HUES48 (cell line): ENCODE results near the gene STARD8.

ENCODE experiments used
- H3K27ac ChIP-seq: one replicate; pipeline ENCODE4 v1.7.0; 2013; ENCODE audit warnings: low read depth, low read length, inconsistent platforms
- H3K27me3 ChIP-seq: 2 replicates; pipeline ENCODE4 v1.6.1; 2013; ENCODE audit warnings: mild to moderate bottlenecking, low read length; ENCODE audit not compliant: control insufficient read depth, insufficient read depth
- H3K36me3 ChIP-seq: 2 replicates; pipeline ENCODE4 v1.6.1; 2013; ENCODE audit warnings: low read length; ENCODE audit not compliant: control insufficient read depth, insufficient read depth
- H3K4me1 ChIP-seq: 2 replicates; pipeline ENCODE4 v1.6.1; 2013; ENCODE audit warnings: mild to moderate bottlenecking, low read length; ENCODE audit not compliant: control insufficient read depth, insufficient read depth
- H3K4me3 ChIP-seq: 2 replicates; pipeline ENCODE4 v1.5.1; 2013; ENCODE audit warnings: mild to moderate bottlenecking, low read depth, low read length
- H3K9ac ChIP-seq: 2 replicates; pipeline ENCODE4 v1.6.1; 2013; ENCODE audit warnings: mild to moderate bottlenecking, low read depth, low read length, moderate library complexity
- H3K9me3 ChIP-seq: 2 replicates; pipeline ENCODE4 v1.6.1; 2013; ENCODE audit warnings: low read length; ENCODE audit not compliant: control insufficient read depth, insufficient read depth

STARD8 gene

DNA sequence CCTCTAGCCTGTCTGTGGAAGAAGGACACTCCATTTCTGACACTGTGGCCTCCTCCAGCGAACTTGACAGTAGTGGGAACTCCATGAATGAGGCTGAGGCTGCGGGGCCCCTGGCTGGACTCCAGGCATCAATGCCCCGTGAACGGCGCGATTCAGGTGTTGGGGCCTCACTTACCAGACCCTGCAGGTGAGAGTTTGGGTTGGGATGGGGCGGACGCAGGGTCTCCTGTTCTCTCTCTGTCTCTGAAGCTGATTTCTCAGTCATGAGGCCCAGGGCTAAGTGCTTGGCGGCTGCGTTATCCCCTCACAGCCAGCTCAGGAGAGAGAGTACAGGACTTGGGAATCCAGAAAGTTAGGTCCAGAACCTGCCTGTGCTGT lies 71.0 kb downstream of the STARD8 start:
- H3K27me3 ChIP-seq, result no peaks in the 10 kb centered on the region
- no peak overlapping the region for H3K27ac ChIP-seq
- H3K4me1 ChIP-seq, result no peaks in the 10 kb centered on the region
- H3K36me3 ChIP-seq, result no peaks in the 10 kb centered on the region
- peaks cover 35% of the 10 kb centered on the region for H3K9me3 ChIP-seq
- H3K9ac ChIP-seq, result no peak overlapping the region
- H3K4me3 ChIP-seq, result no peak overlapping the region

DNA sequence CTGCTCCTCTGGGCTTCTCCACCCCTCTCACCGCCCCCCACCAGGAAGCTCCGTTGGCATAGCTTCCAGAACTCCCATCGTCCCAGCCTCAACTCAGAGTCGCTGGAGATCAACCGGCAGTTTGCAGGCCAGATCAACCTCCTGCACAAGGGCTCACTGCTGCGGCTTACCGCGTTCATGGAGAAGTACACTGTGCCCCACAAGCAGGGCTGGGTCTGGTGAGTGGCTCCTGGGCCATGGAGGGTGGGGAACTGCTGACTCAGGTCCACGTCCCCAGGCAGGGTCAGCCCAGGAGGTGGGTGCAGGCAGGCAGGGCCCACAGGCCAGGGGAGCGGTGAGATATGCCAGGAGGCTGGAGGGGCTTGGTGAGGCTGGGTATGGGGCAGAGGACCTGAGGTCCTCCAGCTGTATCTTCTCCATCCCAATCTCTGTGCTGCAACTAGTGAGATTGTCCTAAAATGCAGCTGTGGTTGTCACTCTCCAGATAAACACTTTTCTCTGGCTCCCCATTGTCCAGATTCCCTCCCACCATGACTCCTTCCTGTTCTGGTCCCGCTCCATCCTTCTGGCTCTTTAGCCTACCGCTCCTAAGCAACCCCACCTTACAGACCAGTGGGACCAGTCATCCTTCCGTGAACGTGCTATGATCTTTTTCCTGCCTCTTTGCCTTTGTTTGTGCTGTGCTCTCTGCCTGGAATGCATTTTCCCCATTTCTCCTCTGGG lies 71.9 kb downstream of the STARD8 start:
- Histone ChIP-seq H3K4me3 (no peak overlapping the region), H3K36me3 (no peaks in the 10 kb centered on the region), H3K27me3 (no peaks in the 10 kb centered on the region), H3K9ac (no peak overlapping the region), H3K4me1 (no peaks in the 10 kb centered on the region), H3K9me3 (peaks cover 32% of the 10 kb centered on the region), H3K27ac (no peak overlapping the region)

DNA sequence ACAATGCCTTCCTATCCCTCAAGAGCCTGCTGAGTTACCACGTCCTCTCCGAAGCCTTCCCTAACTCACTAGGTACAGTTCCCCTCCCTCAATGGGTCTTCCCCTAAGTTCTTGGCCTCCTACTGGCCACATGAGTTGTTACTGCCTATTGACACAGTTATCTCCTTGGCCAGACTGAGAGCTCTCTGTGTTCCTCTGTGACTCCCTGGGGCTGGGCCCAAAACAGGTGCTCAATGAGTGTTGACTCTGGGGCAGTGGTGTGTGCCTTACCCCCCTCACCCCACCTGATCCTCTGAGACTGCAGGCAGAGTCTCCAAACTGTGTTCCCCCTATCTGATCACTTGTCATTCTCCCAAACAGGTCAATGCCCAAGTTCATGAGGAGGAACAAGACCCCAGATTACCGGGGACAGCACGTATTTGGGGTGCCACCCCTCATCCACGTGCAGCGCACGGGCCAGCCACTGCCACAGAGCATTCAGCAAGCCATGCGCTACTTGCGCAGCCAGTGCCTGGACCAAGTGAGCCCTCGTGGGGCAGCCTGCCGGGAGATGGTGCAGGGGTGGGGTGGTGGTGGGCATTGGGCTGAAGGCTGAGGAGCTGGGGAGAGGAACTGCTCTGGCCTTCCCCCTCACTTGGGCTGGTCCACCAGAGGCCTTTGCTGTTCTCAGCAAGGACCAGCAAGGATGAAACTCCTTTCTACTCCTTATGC lies 72.6 kb downstream of the STARD8 start:
- no peak overlapping the region for H3K9ac ChIP-seq
- H3K36me3 ChIP-seq, result no peaks in the 10 kb centered on the region
- no peak overlapping the region for H3K4me3 ChIP-seq
- no peaks in the 10 kb centered on the region for H3K27me3 ChIP-seq
- H3K4me1 ChIP-seq, result no peaks in the 10 kb centered on the region
- H3K9me3 ChIP-seq, result peaks cover 36% of the 10 kb centered on the region
- no peak overlapping the region for H3K27ac ChIP-seq

DNA sequence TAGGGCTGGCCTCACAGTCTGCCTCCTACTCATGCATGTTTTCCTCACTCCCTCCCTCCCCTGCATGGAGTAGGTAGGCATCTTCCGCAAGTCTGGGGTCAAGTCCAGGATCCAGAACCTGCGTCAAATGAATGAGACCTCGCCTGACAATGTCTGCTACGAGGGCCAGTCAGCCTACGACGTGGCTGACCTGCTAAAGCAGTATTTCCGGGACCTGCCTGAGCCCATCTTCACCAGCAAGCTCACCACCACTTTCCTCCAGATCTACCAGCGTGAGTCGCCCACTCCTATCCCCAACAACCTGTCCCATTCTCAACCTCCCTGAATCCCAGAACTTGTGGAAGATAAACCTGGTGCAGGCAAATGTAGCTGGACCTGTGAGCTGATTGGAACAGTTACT lies 73.4 kb downstream of the STARD8 start:
- Histone ChIP-seq H3K4me3 (no peak overlapping the region), H3K27me3 (no peaks in the 10 kb centered on the region), H3K27ac (no peak overlapping the region), H3K9me3 (peaks cover 35% of the 10 kb centered on the region), H3K36me3 (no peaks in the 10 kb centered on the region), H3K9ac (no peak overlapping the region), H3K4me1 (no peaks in the 10 kb centered on the region)

DNA sequence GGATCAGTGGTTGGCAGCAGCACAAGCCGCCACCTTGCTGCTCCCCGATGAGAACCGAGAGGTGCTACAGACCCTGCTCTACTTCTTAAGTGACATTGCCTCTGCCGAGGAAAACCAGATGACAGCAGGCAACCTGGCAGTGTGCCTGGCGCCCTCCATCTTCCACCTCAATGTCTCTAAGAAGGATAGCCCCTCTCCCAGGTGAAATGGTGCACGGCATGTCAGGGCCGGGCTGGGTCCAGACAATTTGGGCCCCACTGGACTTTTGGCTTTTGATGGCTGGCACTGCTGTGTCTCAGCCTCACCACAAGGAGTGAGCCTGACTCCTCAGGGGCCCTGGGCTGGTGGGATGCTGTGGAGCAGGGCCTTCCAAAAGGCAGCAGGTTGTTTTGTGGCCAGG lies 74.1 kb downstream of the STARD8 start:
- H3K27me3 ChIP-seq, result no peaks in the 10 kb centered on the region
- H3K9ac ChIP-seq, result no peak overlapping the region
- no peak overlapping the region for H3K4me3 ChIP-seq
- peaks cover 39% of the 10 kb centered on the region for H3K9me3 ChIP-seq
- H3K27ac ChIP-seq, result no peak overlapping the region
- H3K36me3 ChIP-seq, result no peaks in the 10 kb centered on the region
- H3K4me1 ChIP-seq, result no peaks in the 10 kb centered on the region

DNA sequence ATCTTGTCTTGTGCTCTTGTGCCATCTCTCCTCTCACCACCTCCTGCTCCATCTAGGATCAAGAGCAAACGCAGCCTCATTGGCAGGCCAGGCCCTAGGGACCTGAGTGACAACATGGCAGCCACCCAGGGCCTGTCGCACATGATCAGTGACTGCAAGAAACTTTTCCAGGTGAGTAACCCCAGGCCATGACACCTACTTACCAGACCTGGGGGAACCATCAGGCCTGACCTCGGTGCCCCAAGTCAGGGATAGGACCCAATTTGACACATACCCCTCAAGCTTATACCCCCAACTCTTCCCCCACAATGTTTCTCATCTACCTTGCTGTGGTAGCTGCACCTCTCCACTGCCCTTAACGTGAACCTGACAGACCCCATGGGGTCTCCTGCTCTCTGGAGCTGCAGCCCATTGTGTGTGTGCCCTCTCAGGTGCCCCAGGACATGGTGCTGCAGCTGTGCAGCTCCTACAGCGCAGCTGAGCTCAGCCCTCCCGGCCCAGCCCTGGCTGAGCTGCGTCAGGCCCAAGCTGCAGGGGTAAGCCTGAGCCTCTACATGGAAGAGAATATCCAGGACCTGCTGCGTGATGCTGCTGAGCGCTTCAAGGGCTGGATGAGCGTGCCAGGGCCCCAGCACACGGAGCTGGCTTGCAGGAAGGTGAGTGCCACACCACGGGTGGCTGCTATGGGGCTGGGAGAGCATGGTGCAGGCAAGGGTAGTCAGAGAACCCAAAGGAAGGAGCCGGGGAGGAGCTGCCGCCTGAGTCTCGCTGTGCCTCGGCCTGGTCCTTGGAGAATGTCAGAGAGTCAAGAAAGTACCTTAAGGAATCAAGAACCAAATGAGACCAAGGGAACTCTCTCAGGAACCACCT lies 74.8 kb downstream of the STARD8 start:
- Histone ChIP-seq H3K4me1 (no peaks in the 10 kb centered on the region), H3K27me3 (no peaks in the 10 kb centered on the region), H3K36me3 (no peaks in the 10 kb centered on the region), H3K9ac (no peak overlapping the region), H3K4me3 (no peak overlapping the region), H3K9me3 (peaks cover 40% of the 10 kb centered on the region), H3K27ac (no peak overlapping the region)

DNA sequence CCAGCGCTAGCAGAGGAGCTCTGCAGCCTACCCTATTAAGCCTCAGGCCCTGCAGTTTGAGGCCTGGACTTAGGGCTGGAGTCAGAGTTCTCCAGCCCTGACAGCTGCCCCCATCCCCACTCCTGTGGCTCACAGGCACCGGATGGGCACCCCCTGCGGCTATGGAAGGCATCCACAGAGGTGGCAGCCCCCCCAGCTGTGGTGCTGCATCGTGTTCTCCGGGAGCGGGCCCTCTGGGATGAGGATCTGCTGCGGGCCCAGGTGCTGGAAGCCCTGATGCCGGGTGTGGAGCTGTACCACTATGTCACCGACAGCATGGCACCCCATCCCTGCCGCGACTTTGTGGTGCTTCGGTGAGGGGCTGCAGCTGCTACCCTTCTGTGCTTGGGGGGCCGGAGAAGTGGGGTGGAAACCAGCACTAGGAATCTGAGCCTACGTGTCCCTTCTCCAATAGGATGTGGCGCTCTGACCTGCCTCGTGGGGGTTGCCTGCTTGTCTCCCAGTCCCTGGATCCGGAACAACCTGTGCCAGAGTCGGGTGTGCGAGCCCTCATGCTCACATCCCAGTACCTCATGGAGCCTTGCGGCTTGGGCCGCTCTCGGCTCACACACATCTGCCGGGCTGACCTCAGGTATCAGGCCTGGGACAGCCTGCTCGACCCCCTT lies 76.2 kb downstream of the STARD8 start:
- Histone ChIP-seq H3K27ac (no peak overlapping the region), H3K4me3 (no peak overlapping the region), H3K36me3 (no peaks in the 10 kb centered on the region), H3K4me1 (no peaks in the 10 kb centered on the region), H3K9ac (no peak overlapping the region), H3K27me3 (no peaks in the 10 kb centered on the region), H3K9me3 (peaks cover 41% of the 10 kb centered on the region)

DNA sequence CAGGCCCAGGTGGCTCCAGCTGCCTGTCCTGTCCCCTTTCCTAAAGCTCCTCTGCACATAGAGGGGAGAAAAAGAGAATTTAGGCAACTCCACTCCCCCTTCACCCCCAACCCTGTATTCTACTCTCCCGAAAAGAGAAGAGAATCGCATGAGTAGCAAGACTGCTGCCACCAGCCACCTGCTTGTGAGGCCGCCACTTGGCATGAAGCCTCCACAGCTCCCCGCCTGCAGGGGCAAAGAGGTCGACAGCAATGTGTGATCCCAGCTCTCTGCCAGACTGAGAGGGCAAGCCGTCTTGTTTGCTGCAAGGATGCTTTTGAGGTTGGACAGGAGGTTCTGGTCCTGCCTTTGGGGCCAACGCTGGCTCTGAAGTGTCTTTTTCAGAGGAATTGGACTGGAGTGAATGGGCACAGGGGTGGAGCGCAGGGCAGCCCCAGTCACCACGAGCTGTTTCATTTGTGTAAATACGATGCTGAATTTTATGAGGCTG lies 77.1 kb downstream of the STARD8 start:
- Histone ChIP-seq H3K4me3 (no peak overlapping the region), H3K27me3 (no peaks in the 10 kb centered on the region), H3K4me1 (no peaks in the 10 kb centered on the region), H3K36me3 (no peaks in the 10 kb centered on the region), H3K27ac (no peak overlapping the region), H3K9me3 (peaks cover 46% of the 10 kb centered on the region), H3K9ac (no peak overlapping the region)

DNA sequence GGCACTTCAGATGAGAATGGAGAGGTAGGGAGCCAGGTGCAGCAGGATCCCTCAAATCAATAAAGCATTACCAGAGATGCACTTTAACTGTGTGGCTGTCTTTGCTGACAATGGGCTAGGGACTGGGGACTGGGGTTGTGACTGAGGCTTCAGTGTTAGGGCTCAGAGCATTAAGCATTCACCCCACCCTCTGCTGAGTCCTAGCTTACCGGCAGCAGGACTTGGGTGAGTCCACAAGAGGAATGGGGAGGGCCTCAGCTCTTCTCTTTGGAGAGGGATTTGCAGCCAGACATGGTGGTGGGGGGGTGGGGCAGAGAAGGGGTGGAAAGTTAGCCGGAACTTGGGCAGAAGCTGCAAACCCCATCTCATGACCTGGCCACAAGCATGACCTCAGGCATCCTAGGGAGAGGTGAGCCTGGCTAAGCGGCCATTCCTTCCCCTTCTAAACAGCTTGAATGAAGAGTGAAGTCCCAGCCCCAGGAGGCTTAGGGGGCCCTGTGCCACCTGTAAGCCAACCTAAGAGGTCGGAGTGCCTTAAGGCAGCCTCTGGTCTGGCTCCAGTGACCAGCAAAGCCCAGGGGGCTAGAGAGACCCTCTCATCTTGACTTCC lies 78.4 kb downstream of the STARD8 start:
- no peaks in the 10 kb centered on the region for H3K4me1 ChIP-seq
- H3K9me3 ChIP-seq, result peaks cover 45% of the 10 kb centered on the region
- no peak overlapping the region for H3K9ac ChIP-seq
- H3K27me3 ChIP-seq, result no peaks in the 10 kb centered on the region
- H3K27ac ChIP-seq, result no peak overlapping the region
- H3K36me3 ChIP-seq, result no peaks in the 10 kb centered on the region
- no peak overlapping the region for H3K4me3 ChIP-seq

DNA sequence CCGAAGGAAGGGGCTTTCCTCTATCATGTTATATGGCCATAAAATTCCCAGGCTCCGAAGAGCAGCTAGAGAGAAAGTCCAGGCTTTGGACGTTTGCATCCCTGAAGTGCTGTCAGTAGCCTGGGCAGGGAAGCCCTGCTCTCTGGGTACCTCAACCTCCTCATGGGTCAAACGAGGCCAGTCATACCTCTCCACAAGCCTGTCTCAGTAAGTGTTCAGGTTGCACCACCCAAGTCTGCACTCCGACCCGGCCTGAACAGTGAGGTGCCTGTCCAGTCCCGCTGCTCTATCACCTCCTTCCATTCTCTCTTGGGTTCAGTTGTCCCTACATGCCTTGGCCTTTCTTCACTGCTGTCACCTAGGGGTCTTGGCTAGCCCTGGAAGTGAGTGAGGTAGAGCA lies 78.9 kb downstream of the STARD8 start:
- Histone ChIP-seq H3K9ac (no peak overlapping the region), H3K36me3 (no peaks in the 10 kb centered on the region), H3K9me3 (peaks cover 43% of the 10 kb centered on the region), H3K4me1 (no peaks in the 10 kb centered on the region), H3K4me3 (no peak overlapping the region), H3K27me3 (no peaks in the 10 kb centered on the region), H3K27ac (no peak overlapping the region)
